ENCODE data around the gene TRO. TPM values are rescaled to one million over a fixed set of nuclear protein-coding genes. Genes with fewer than 3 reads are reported as not detected.
A peak's percentile ranks its signal among the peaks of the same experiment; 100 is the strongest.

TRO gene
- total RNA-seq, 1 experiment from 2014 or later: 51.0 TPM

DNA sequence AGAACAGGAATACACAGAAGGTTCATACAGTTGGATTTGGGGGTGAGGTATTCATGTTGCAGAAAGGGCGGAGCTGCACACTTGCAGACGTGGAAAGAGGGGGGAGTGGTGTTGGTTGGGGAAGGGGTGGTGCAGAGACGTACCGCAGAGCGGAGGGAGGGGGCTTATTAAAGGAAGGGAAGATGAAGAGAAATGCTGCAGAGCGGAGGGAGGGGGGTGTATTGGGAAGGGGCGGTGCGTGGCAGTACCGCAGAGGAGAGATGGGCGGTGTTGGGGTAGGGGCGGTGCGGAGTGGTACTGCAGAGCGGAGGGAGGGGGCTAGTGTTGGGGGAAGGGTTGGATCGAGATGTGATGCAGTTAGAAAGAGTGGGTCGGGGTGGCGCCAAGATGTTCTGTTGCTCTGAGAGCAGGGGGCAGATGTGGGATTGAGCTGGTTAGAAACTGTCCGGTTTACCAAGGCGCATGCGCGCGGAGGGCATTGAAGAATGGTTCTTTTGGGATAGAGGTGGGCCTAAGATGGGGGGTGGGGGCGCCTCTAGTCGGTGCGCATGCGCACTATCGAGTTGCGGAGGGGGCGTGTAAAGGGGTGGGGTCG, 900 bp downstream of the TRO start (continued):
- TF ChIP-seq, protein P1, sequence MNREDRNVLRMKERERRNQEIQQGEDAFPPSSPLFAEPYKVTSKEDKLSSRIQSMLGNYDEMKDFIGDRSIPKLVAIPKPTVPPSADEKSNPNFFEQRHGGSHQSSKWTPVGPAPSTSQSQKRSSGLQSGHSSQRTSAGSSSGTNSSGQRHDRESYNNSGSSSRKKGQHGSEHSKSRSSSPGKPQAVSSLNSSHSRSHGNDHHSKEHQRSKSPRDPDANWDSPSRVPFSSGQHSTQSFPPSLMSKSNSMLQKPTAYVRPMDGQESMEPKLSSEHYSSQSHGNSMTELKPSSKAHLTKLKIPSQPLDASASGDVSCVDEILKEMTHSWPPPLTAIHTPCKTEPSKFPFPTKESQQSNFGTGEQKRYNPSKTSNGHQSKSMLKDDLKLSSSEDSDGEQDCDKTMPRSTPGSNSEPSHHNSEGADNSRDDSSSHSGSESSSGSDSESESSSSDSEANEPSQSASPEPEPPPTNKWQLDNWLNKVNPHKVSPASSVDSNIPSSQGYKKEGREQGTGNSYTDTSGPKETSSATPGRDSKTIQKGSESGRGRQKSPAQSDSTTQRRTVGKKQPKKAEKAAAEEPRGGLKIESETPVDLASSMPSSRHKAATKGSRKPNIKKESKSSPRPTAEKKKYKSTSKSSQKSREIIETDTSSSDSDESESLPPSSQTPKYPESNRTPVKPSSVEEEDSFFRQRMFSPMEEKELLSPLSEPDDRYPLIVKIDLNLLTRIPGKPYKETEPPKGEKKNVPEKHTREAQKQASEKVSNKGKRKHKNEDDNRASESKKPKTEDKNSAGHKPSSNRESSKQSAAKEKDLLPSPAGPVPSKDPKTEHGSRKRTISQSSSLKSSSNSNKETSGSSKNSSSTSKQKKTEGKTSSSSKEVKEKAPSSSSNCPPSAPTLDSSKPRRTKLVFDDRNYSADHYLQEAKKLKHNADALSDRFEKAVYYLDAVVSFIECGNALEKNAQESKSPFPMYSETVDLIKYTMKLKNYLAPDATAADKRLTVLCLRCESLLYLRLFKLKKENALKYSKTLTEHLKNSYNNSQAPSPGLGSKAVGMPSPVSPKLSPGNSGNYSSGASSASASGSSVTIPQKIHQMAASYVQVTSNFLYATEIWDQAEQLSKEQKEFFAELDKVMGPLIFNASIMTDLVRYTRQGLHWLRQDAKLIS (CRISPR knock-in tag; IDR thresholded peaks at IDR 0.05; ENCODE audit: borderline replicate concordance): no peak
- TF ChIP-seq ZNF423 (CRISPR knock-in tag; IDR thresholded peaks at IDR 0.05) (no peak), ZBTB43 (CRISPR knock-in tag; IDR thresholded peaks at IDR 0.05) (no peak), CDX4 (CRISPR knock-in tag; IDR thresholded peaks at IDR 0.05; ENCODE audit: borderline replicate concordance) (no peak), SMAD3 (CRISPR knock-in tag; IDR thresholded peaks at IDR 0.05; ENCODE audit: borderline replicate concordance) (no peak), JUN (CRISPR knock-in tag; IDR thresholded peaks at IDR 0.05) (no peak), MLX (CRISPR knock-in tag; IDR thresholded peaks at IDR 0.05) (no peak), FOXK1 (CRISPR knock-in tag; IDR thresholded peaks at IDR 0.05) (no peak)
- TF ChIP-seq, protein P2, sequence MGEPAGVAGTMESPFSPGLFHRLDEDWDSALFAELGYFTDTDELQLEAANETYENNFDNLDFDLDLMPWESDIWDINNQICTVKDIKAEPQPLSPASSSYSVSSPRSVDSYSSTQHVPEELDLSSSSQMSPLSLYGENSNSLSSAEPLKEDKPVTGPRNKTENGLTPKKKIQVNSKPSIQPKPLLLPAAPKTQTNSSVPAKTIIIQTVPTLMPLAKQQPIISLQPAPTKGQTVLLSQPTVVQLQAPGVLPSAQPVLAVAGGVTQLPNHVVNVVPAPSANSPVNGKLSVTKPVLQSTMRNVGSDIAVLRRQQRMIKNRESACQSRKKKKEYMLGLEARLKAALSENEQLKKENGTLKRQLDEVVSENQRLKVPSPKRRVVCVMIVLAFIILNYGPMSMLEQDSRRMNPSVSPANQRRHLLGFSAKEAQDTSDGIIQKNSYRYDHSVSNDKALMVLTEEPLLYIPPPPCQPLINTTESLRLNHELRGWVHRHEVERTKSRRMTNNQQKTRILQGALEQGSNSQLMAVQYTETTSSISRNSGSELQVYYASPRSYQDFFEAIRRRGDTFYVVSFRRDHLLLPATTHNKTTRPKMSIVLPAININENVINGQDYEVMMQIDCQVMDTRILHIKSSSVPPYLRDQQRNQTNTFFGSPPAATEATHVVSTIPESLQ (CRISPR knock-in tag; IDR thresholded peaks at IDR 0.05): no peak

GRCh38 chrX:54922547-54922946, 1.9 kb downstream of the TRO start:
- Mint-ChIP-seq H3K9me3 (no peaks in the 10 kb centered on the region), H3K4me1 (0 out of 2 replicates have a peak, but pooled peaks cover 3% of the 10 kb centered on the region), H3K27me3 (ENCODE audit: low read depth) (no peaks in the 10 kb centered on the region), H3K27ac (no peak overlapping the region), H3K4me3 (peak overlapping the region; percentile 97; the same call in 1 of the 2 replicates), H3K36me3 (peaks cover 20% of the 10 kb centered on the region; the same call in 1 of the 2 replicates)
- POLR2A ChIA-PET: interaction anchor here (0.7 kb wide), 1 partner anchor 220 kb away, joined by 3 read pairs; no protein-coding TSS in a partner anchor
- ATAC-seq: no peak
- no peak for DNase-seq (ENCODE audit: low spot score)
- CTCF ChIA-PET: interaction anchor here (0.6 to 1.0 kb wide), 4 partner anchors 31 to 283 kb away, joined by 3 to 6 read pairs (median 4); partner anchors contain the start of gene MAGED2
- TF ChIP-seq TP53 (CRISPR knock-in tag; IDR thresholded peaks at IDR 0.05): no peak
- TF ChIP-seq NFE2L1 (CRISPR knock-in tag; IDR thresholded peaks at IDR 0.05): no peak
- no peak for TF ChIP-seq CREM (CRISPR knock-in tag; IDR thresholded peaks at IDR 0.05)
- TF ChIP-seq MXD4 (CRISPR knock-in tag; IDR thresholded peaks at IDR 0.05; ENCODE audit: borderline replicate concordance): no peak
- TF ChIP-seq, protein P3, sequence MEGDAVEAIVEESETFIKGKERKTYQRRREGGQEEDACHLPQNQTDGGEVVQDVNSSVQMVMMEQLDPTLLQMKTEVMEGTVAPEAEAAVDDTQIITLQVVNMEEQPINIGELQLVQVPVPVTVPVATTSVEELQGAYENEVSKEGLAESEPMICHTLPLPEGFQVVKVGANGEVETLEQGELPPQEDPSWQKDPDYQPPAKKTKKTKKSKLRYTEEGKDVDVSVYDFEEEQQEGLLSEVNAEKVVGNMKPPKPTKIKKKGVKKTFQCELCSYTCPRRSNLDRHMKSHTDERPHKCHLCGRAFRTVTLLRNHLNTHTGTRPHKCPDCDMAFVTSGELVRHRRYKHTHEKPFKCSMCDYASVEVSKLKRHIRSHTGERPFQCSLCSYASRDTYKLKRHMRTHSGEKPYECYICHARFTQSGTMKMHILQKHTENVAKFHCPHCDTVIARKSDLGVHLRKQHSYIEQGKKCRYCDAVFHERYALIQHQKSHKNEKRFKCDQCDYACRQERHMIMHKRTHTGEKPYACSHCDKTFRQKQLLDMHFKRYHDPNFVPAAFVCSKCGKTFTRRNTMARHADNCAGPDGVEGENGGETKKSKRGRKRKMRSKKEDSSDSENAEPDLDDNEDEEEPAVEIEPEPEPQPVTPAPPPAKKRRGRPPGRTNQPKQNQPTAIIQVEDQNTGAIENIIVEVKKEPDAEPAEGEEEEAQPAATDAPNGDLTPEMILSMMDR (IDR thresholded peaks at IDR 0.05): no peak
- no peak for TF ChIP-seq IRF1 (CRISPR knock-in tag; IDR thresholded peaks at IDR 0.05)
- TF ChIP-seq, protein P4, sequence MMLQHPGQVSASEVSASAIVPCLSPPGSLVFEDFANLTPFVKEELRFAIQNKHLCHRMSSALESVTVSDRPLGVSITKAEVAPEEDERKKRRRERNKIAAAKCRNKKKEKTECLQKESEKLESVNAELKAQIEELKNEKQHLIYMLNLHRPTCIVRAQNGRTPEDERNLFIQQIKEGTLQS (CRISPR knock-in tag; conservative IDR thresholded peaks at IDR 0.05): no peak
- TF ChIP-seq ELF4 (CRISPR knock-in tag; IDR thresholded peaks at IDR 0.05; ENCODE audit: low read depth): no peak
- TF ChIP-seq ATF2 (CRISPR knock-in tag; IDR thresholded peaks at IDR 0.05; ENCODE audit: borderline replicate concordance, low read depth): no peak
- TF ChIP-seq ETV6 (CRISPR knock-in tag; IDR thresholded peaks at IDR 0.05): no peak
- TF ChIP-seq ZNF317 (CRISPR knock-in tag; IDR thresholded peaks at IDR 0.05; ENCODE audit: borderline replicate concordance, low read depth): no peak
- TF ChIP-seq SMAD4 (CRISPR knock-in tag; IDR thresholded peaks at IDR 0.05): no peak
- no peak for TF ChIP-seq NFATC4 (CRISPR knock-in tag; IDR thresholded peaks at IDR 0.05)
- TF ChIP-seq HMGA2 (CRISPR knock-in tag; IDR thresholded peaks at IDR 0.05): no peak
- no peak for TF ChIP-seq CBFB (CRISPR knock-in tag; IDR thresholded peaks at IDR 0.05; ENCODE audit: low read depth)

Measured in WTC11 (cell line).